HFFc6 (cell line): ENCODE measurements around the gene ARID5B. TPM values are rescaled to one million over a fixed set of nuclear protein-coding genes. Genes with fewer than 3 reads are reported as not detected.

ENCODE experiments used
- DNase-seq: peaks from one replicate; pipeline ENCODE4 v3.0.0-alpha.2; 2018
- H3K27ac Mint-ChIP-seq: 2 replicates; pipeline ENCODE4 v1.8.0; 2020; ENCODE audit warnings: mild to moderate bottlenecking, mixed read lengths
- H3K27me3 Mint-ChIP-seq: 2 replicates; pipeline ENCODE4 v1.8.0; 2021; ENCODE audit warnings: mild to moderate bottlenecking, moderate library complexity, mixed read lengths; ENCODE audit not compliant: insufficient read depth
- H3K36me3 Mint-ChIP-seq: 2 replicates; pipeline ENCODE4 v1.8.0; 2021; ENCODE audit warnings: low read depth, mixed read lengths
- H3K4me1 Mint-ChIP-seq: 2 replicates; pipeline ENCODE4 v1.8.0; 2020; ENCODE audit warnings: low read depth, mixed read lengths
- H3K4me3 Mint-ChIP-seq: 2 replicates; pipeline ENCODE4 v1.8.0; 2020; ENCODE audit warnings: mild to moderate bottlenecking, moderate library complexity, mixed read lengths
- H3K9me3 Mint-ChIP-seq: 2 replicates; pipeline ENCODE4 v1.8.0; 2020; ENCODE audit warnings: mild to moderate bottlenecking, mixed read lengths
- CTCF ChIP-seq: fragments of 200-600 bp; sonication (generic); IDR thresholded peaks from 2 replicates; pipeline ENCODE4 v1.5.0; 2021; ENCODE audit warnings: antibody characterized with exemption, mild to moderate bottlenecking
- total RNA-seq, 6 experiments: library from RNA; stranded (reverse); fragmentation: NEBNext Ultra II Directional; extraction: Animal tissue kit (Norgen Biotek cat#: 25700); gene quantifications; 2 replicates in 1 of 6; 3 replicates in 5 of 6; pipeline ENCODE4 v1.2.3, GENCODE V29; 2021

Gene ARID5B
- total RNA-seq, 6 experiments from 2014 or later = 102 to 142 (median 131) TPM

- Mint-ChIP-seq H3K9me3 (0 out of 2 replicates have a peak, but pooled peaks cover 4% of the 10 kb centered on the region), H3K36me3 (no peaks in the 10 kb centered on the region), H3K27ac (peak overlapping the region; percentile 22), H3K27me3 (no peaks in the 10 kb centered on the region), H3K4me1 (peaks cover 30% of the 10 kb centered on the region), H3K4me3 (peak overlapping the region; percentile 26; the same call in 1 of the 2 replicates)
- no peak for TF ChIP-seq CTCF
- peak; percentile 47 for DNase-seq
These were observed 31.5 kb upstream of the ARID5B start for GRCh38 chr10:61869774-61870525.

- DNase-seq = no peak
- no peaks in the 10 kb centered on the region for H3K36me3 Mint-ChIP-seq
- TF ChIP-seq CTCF = no peak
- H3K4me1 Mint-ChIP-seq = peaks cover 30% of the 10 kb centered on the region
- H3K9me3 Mint-ChIP-seq = 0 out of 2 replicates have a peak, but pooled peaks cover 4% of the 10 kb centered on the region
- no peak overlapping the region; the same call in 1 of the 2 replicates for H3K27ac Mint-ChIP-seq
- H3K27me3 Mint-ChIP-seq = no peaks in the 10 kb centered on the region
- H3K4me3 Mint-ChIP-seq = no peak overlapping the region
These were observed 31.0 kb upstream of the ARID5B start for GRCh38 chr10:61870526-61870895.

GRCh38 chr10:61871487-61871886 lies 30.0 kb upstream of the ARID5B start:
- peaks cover 30% of the 10 kb centered on the region for H3K4me1 Mint-ChIP-seq
- no peak overlapping the region for H3K27ac Mint-ChIP-seq
- no peak overlapping the region for H3K4me3 Mint-ChIP-seq
- 0 out of 2 replicates have a peak, but pooled peaks cover 4% of the 10 kb centered on the region for H3K9me3 Mint-ChIP-seq
- no peak for TF ChIP-seq CTCF
- H3K36me3 Mint-ChIP-seq = no peaks in the 10 kb centered on the region
- DNase-seq = no peak
- H3K27me3 Mint-ChIP-seq = 0 out of 2 replicates have a peak, but pooled peaks cover 1% of the 10 kb centered on the region

- Mint-ChIP-seq H3K4me1 (peaks cover 26% of the 10 kb centered on the region), H3K27ac (no peak overlapping the region), H3K4me3 (no peak overlapping the region), H3K9me3 (no peaks in the 10 kb centered on the region), H3K36me3 (no peaks in the 10 kb centered on the region), H3K27me3 (0 out of 2 replicates have a peak, but pooled peaks cover 1% of the 10 kb centered on the region)
- DNase-seq = no peak
- no peak for TF ChIP-seq CTCF
These were observed 23.4 kb upstream of the ARID5B start for GRCh38 chr10:61877887-61878739.

GRCh38 chr10:61878740-61879068 lies 22.8 kb upstream of the ARID5B start:
- no peaks in the 10 kb centered on the region for H3K36me3 Mint-ChIP-seq
- no peak overlapping the region for H3K4me3 Mint-ChIP-seq
- TF ChIP-seq CTCF = no peak
- 0 out of 2 replicates have a peak, but pooled peaks cover 1% of the 10 kb centered on the region for H3K27me3 Mint-ChIP-seq
- H3K4me1 Mint-ChIP-seq = peaks cover 23% of the 10 kb centered on the region
- no peak overlapping the region for H3K27ac Mint-ChIP-seq
- no peak for DNase-seq
- no peaks in the 10 kb centered on the region for H3K9me3 Mint-ChIP-seq
